SK-N-SH treated with all-trans-retinoic acid at 6 μM for 48 hours (cell line): ENCODE data around the gene SLC35B2.

Experiments used
- ATAC-seq: fragments of 200-7000 bp; cut with Tn5 transposase; 3 replicates; pipeline ENCODE4 v1.9.1; 2020; ENCODE audit warnings: mild to moderate bottlenecking, moderate library complexity
- ARNTL ChIP-seq: fragments of 450-650 bp; formaldehyde crosslinking; IDR thresholded peaks from 2 replicates; pipeline ENCODE4 v1.5.0; 2020; ENCODE audit warnings: low read depth, mild to moderate bottlenecking, moderate library complexity, borderline replicate concordance
- BACH2 ChIP-seq: fragments of 250-450 bp; sonication (Bioruptor Pico); IDR thresholded peaks from 2 replicates; pipeline ENCODE4 v1.9.0; 2021; ENCODE audit warnings: mild to moderate bottlenecking, borderline replicate concordance
- CREB5 ChIP-seq: fragments of 250-450 bp; sonication (Bioruptor Pico); IDR thresholded peaks from 2 replicates; pipeline ENCODE4 v1.5.1; 2020; ENCODE audit warnings: low read depth, mild to moderate bottlenecking, moderate library complexity
- ESRRG ChIP-seq: fragments of 250-450 bp; sonication (Bioruptor Pico); IDR thresholded peaks from 2 replicates; pipeline ENCODE4 v1.6.1; 2021; ENCODE audit warnings: mild to moderate bottlenecking
- GLIS3 ChIP-seq: fragments of 250-450 bp; sonication (Bioruptor Pico); IDR thresholded peaks from 2 replicates; pipeline ENCODE4 v1.5.0; 2020; ENCODE audit warnings: mild to moderate bottlenecking, moderate library complexity
- ISL1 ChIP-seq: fragments of 250-450 bp; sonication (Bioruptor Pico); IDR thresholded peaks from 2 replicates; pipeline ENCODE4 v2.1.2; 2022; ENCODE audit warnings: mild to moderate bottlenecking, moderate library complexity
- OSR1 ChIP-seq: fragments of 250-450 bp; sonication (Bioruptor Pico); IDR thresholded peaks from 2 replicates; pipeline ENCODE4 v1.8.0; 2022; ENCODE audit warnings: moderate library complexity, mild to moderate bottlenecking, inconsistent platforms
- PATZ1 ChIP-seq: fragments of 250-450 bp; sonication (Bioruptor Pico); IDR thresholded peaks from 2 replicates; pipeline ENCODE4 v1.8.0; 2020; ENCODE audit warnings: mild to moderate bottlenecking, moderate library complexity, borderline replicate concordance
- PPARA ChIP-seq: fragments of 250-450 bp; sonication (Bioruptor Pico); IDR thresholded peaks from 2 replicates; pipeline ENCODE4 v1.5.0; 2020; ENCODE audit warnings: mild to moderate bottlenecking, borderline replicate concordance
- RARB ChIP-seq: fragments of 250-450 bp; sonication (Bioruptor Pico); IDR thresholded peaks from 2 replicates; pipeline ENCODE4 v1.8.0; 2021; ENCODE audit warnings: mild to moderate bottlenecking, moderate library complexity
- SNAI2 ChIP-seq: fragments of 250-450 bp; sonication (Bioruptor Pico); IDR thresholded peaks from 2 replicates; pipeline ENCODE4 v1.5.0; 2020; ENCODE audit warnings: mild to moderate bottlenecking, moderate library complexity
- ZC3H10 ChIP-seq: fragments of 250-450 bp; sonication (Bioruptor Pico); IDR thresholded peaks from 2 replicates; pipeline ENCODE4 v1.5.1; 2021; ENCODE audit warnings: mild to moderate bottlenecking, moderate library complexity
- ZFP3 ChIP-seq: fragments of 250-450 bp; sonication (Bioruptor Pico); IDR thresholded peaks from 2 replicates; pipeline ENCODE4 v1.5.0; 2020; ENCODE audit warnings: mild to moderate bottlenecking, moderate library complexity
- ZFP30 ChIP-seq: fragments of 450-650 bp; formaldehyde crosslinking; IDR thresholded peaks from 2 replicates; pipeline ENCODE4 v1.5.0; 2022; ENCODE audit warnings: mild to moderate bottlenecking, moderate library complexity
- ZNF565 ChIP-seq: fragments of 450-650 bp; formaldehyde crosslinking; conservative IDR thresholded peaks from 2 replicates; pipeline ENCODE4 v1.5.0; 2020; ENCODE audit warnings: low read depth, mild to moderate bottlenecking, moderate library complexity
- ZNF70 ChIP-seq: fragments of 450-650 bp; formaldehyde crosslinking; IDR thresholded peaks from 2 replicates; pipeline ENCODE4 v1.5.0; 2020; ENCODE audit warnings: mild to moderate bottlenecking, moderate library complexity
- TF ChIP-seq, protein P1 (sequence below): fragments of 250-450 bp; sonication (Bioruptor Pico); IDR thresholded peaks from 2 replicates; pipeline ENCODE4 v1.8.0; 2021; ENCODE audit warnings: low read depth, mild to moderate bottlenecking, moderate library complexity, borderline replicate concordance
- TF ChIP-seq, protein P2 (sequence below): fragments of 250-450 bp; sonication (Bioruptor Pico); IDR thresholded peaks from 2 replicates; pipeline ENCODE4 v1.5.0; 2020; ENCODE audit warnings: mild to moderate bottlenecking, moderate library complexity
- TF ChIP-seq, protein P3 (sequence below): fragments of 250-450 bp; sonication (Bioruptor Pico); IDR thresholded peaks from 2 replicates; pipeline ENCODE4 v1.5.1; 2021; ENCODE audit warnings: mild to moderate bottlenecking, moderate library complexity

SLC35B2 gene

GRCh38 chr6:44222486-44223318 lies 34.6 kb downstream of the SLC35B2 start:
- ATAC-seq, result no peak; the same call in 2 of the 3 replicates
- TF ChIP-seq ZFP3 (CRISPR knock-in tag) (no peak), ZC3H10 (CRISPR knock-in tag) (no peak), PPARA (CRISPR knock-in tag) (no peak), ARNTL (CRISPR knock-in tag) (no peak), ISL1 (CRISPR knock-in tag) (no peak), SNAI2 (CRISPR knock-in tag) (no peak), GLIS3 (CRISPR knock-in tag) (no peak), ZNF70 (CRISPR knock-in tag) (no peak), ZFP30 (CRISPR knock-in tag) (no peak), PATZ1 (no peak), BACH2 (CRISPR knock-in tag) (no peak), OSR1 (CRISPR knock-in tag) (no peak), ESRRG (CRISPR knock-in tag) (no peak)
- TF ChIP-seq, protein P1, sequence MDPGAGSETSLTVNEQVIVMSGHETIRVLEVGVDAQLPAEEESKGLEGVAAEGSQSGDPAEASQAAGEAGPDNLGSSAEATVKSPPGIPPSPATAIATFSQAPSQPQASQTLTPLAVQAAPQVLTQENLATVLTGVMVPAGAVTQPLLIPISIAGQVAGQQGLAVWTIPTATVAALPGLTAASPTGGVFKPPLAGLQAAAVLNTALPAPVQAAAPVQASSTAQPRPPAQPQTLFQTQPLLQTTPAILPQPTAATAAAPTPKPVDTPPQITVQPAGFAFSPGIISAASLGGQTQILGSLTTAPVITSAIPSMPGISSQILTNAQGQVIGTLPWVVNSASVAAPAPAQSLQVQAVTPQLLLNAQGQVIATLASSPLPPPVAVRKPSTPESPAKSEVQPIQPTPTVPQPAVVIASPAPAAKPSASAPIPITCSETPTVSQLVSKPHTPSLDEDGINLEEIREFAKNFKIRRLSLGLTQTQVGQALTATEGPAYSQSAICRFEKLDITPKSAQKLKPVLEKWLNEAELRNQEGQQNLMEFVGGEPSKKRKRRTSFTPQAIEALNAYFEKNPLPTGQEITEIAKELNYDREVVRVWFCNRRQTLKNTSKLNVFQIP, result no peak
- TF ChIP-seq, protein P2, sequence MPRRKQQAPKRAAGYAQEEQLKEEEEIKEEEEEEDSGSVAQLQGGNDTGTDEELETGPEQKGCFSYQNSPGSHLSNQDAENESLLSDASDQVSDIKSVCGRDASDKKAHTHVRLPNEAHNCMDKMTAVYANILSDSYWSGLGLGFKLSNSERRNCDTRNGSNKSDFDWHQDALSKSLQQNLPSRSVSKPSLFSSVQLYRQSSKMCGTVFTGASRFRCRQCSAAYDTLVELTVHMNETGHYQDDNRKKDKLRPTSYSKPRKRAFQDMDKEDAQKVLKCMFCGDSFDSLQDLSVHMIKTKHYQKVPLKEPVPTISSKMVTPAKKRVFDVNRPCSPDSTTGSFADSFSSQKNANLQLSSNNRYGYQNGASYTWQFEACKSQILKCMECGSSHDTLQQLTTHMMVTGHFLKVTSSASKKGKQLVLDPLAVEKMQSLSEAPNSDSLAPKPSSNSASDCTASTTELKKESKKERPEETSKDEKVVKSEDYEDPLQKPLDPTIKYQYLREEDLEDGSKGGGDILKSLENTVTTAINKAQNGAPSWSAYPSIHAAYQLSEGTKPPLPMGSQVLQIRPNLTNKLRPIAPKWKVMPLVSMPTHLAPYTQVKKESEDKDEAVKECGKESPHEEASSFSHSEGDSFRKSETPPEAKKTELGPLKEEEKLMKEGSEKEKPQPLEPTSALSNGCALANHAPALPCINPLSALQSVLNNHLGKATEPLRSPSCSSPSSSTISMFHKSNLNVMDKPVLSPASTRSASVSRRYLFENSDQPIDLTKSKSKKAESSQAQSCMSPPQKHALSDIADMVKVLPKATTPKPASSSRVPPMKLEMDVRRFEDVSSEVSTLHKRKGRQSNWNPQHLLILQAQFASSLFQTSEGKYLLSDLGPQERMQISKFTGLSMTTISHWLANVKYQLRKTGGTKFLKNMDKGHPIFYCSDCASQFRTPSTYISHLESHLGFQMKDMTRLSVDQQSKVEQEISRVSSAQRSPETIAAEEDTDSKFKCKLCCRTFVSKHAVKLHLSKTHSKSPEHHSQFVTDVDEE (CRISPR knock-in tag), result no peak
- TF ChIP-seq, protein P3, sequence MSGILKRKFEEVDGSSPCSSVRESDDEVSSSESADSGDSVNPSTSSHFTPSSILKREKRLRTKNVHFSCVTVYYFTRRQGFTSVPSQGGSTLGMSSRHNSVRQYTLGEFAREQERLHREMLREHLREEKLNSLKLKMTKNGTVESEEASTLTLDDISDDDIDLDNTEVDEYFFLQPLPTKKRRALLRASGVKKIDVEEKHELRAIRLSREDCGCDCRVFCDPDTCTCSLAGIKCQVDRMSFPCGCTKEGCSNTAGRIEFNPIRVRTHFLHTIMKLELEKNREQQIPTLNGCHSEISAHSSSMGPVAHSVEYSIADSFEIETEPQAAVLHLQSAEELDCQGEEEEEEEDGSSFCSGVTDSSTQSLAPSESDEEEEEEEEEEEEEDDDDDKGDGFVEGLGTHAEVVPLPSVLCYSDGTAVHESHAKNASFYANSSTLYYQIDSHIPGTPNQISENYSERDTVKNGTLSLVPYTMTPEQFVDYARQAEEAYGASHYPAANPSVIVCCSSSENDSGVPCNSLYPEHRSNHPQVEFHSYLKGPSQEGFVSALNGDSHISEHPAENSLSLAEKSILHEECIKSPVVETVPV, result no peak
- TF ChIP-seq, all 23 proteins: peak for 0

GRCh38 chr6:44221961-44222335 lies 35.4 kb downstream of the SLC35B2 start:
- ATAC-seq, result no peak

GRCh38 chr6:44221291-44221960 lies 35.9 kb downstream of the SLC35B2 start:
- peak; percentile 78 for ATAC-seq
- TF ChIP-seq, protein P2 (CRISPR knock-in tag), result peak; percentile 54; the same call in 1 of the 2 replicates
- TF ChIP-seq RARB (CRISPR knock-in tag) (no peak), ZFP3 (CRISPR knock-in tag) (0 out of 2 replicates have a peak, but pooled peaks have one; percentile 35), ZNF565 (CRISPR knock-in tag) (no peak), ZFP30 (CRISPR knock-in tag) (no peak)
- TF ChIP-seq, protein P3, result no peak

More at GRCh38 chr6:44221961-44222335, 35.4 kb downstream of the SLC35B2 start:
- TF ChIP-seq BACH2 (CRISPR knock-in tag), result no peak
- no peak for TF ChIP-seq ESRRG (CRISPR knock-in tag)
- 0 out of 2 replicates have a peak, but pooled peaks have one; percentile 34 for TF ChIP-seq ZFP30 (CRISPR knock-in tag)
- no peak for TF ChIP-seq CREB5 (CRISPR knock-in tag)
